HepG2 (cell line): ENCODE results near the gene ARPC3. TPM values are rescaled to one million over a fixed set of nuclear protein-coding genes. Genes with fewer than 3 reads are reported as not detected.

Experiments used
- CC2D1A ChIP-seq: sonication (generic); formaldehyde crosslinking; IDR thresholded peaks from 2 replicates; pipeline ENCODE4 v1.8.1; 2023; ENCODE audit warnings: mild to moderate bottlenecking, missing genetic modification reagents
- GTF2F1 ChIP-seq: fragments of 150-350 bp; IDR thresholded peaks from 2 replicates; pipeline ENCODE4 v1.6.1; 2014; ENCODE audit warnings: low read length
- JARID2 ChIP-seq: sonication (generic); formaldehyde crosslinking; IDR thresholded peaks from 2 replicates; pipeline ENCODE4 v1.8.1; 2023; ENCODE audit warnings: missing genetic modification reagents, inconsistent platforms; ENCODE audit not compliant: insufficient replicate concordance
- MAFK ChIP-seq, 2 experiments: IDR thresholded peaks in 1 of 2; conservative IDR thresholded peaks in 1 of 2; 2 replicates each; pipeline ENCODE4 v1.6.1; 2011; ENCODE audit warnings: improper control_type of control experiment in 2 of 2, low read length in 2 of 2
- POLR2G ChIP-seq: fragments of 200-400 bp; formaldehyde crosslinking; IDR thresholded peaks from 2 replicates; pipeline ENCODE4 v1.6.1; 2018; ENCODE audit warnings: mild to moderate bottlenecking, low read depth, low read length, moderate library complexity
- SMAD3 ChIP-seq: sonication (generic); formaldehyde crosslinking; IDR thresholded peaks from 2 replicates; pipeline ENCODE4 v1.4.0; 2020; ENCODE audit warnings: missing genetic modification reagents
- TMF1 ChIP-seq: sonication (generic); formaldehyde crosslinking; IDR thresholded peaks from 2 replicates; pipeline ENCODE4 v1.8.1; 2022; ENCODE audit warnings: low read depth, missing genetic modification reagents
- ZFP1 ChIP-seq: IDR thresholded peaks from 2 replicates; pipeline ENCODE4 v1.6.1; 2016
- ZNF12 ChIP-seq: sonication (generic); formaldehyde crosslinking; IDR thresholded peaks from 2 replicates; pipeline ENCODE4 v1.5.0; 2020; ENCODE audit warnings: missing genetic modification reagents
- ZNF343 ChIP-seq: sonication (generic); formaldehyde crosslinking; IDR thresholded peaks from 2 replicates; pipeline ENCODE4 v1.4.0; 2020; ENCODE audit warnings: mild to moderate bottlenecking, missing genetic modification reagents
- ZNF468 ChIP-seq: sonication (generic); formaldehyde crosslinking; IDR thresholded peaks from 2 replicates; pipeline ENCODE4 v1.8.0; 2022; ENCODE audit warnings: mild to moderate bottlenecking, moderate library complexity, missing genetic modification reagents
- ZNF546 ChIP-seq: sonication (generic); formaldehyde crosslinking; conservative IDR thresholded peaks from 2 replicates; pipeline ENCODE4 v1.8.1; 2023; ENCODE audit warnings: mild to moderate bottlenecking, missing genetic modification reagents
- ZNF557 ChIP-seq: sonication (generic); formaldehyde crosslinking; IDR thresholded peaks from 2 replicates; pipeline ENCODE4 v1.4.0; 2020; ENCODE audit warnings: missing genetic modification reagents
- ZNF841 ChIP-seq: sonication (generic); formaldehyde crosslinking; IDR thresholded peaks from 2 replicates; pipeline ENCODE4 v1.8.1; 2023; ENCODE audit warnings: missing genetic modification reagents, borderline replicate concordance
- polyA plus RNA-seq, 8 experiments: library from polyadenylated mRNA; depleted of rRNA in 3 of 8; stranded (reverse) in 7 of 8; unstranded in 1 of 8; fragments of >200 nt; fragmentation: Illumina TruSeq in 4 of 8; extraction: Trizol in 4 of 8; gene quantifications; 2 replicates each; pipeline versions ENCODE4 v1.2.1 to v1.2.3, GENCODE V29; 2011 to 2016; ENCODE audit warnings: low read depth in 4 of 8, missing spikeins in 1 of 8, mixed read lengths in 1 of 8; ENCODE audit not compliant: insufficient read depth in 1 of 8
- total RNA-seq, 5 experiments: library from RNA; depleted of rRNA; stranded (reverse); fragments of >200 nt; fragmentation: Illumina TruSeq; extraction: Trizol; gene quantifications; 2 replicates each; pipeline ENCODE4 v1.2.3, GENCODE V29; 2016; ENCODE audit warnings: low read depth in 1 of 5
- TF ChIP-seq, protein P1 (sequence below): sonication (generic); formaldehyde crosslinking; IDR thresholded peaks from 2 replicates; pipeline ENCODE4 v1.4.0; 2020; ENCODE audit warnings: missing genetic modification reagents, mild to moderate bottlenecking, borderline replicate concordance
- TF ChIP-seq, protein P2 (sequence below): sonication (generic); formaldehyde crosslinking; IDR thresholded peaks from 2 replicates; pipeline ENCODE4 v1.4.0; 2020; ENCODE audit warnings: missing genetic modification reagents, borderline replicate concordance
- TF ChIP-seq, protein P3 (sequence below): sonication (generic); formaldehyde crosslinking; IDR thresholded peaks from 2 replicates; pipeline ENCODE4 v1.4.0; 2020; ENCODE audit warnings: mild to moderate bottlenecking, missing genetic modification reagents
- TF ChIP-seq, protein P4 (sequence below): sonication (generic); formaldehyde crosslinking; conservative IDR thresholded peaks from 2 replicates; pipeline ENCODE4 v1.5.0; 2020; ENCODE audit warnings: missing genetic modification reagents
- TF ChIP-seq, protein P5 (sequence below): fragments of 450-650 bp; IDR thresholded peaks from 2 replicates; pipeline ENCODE4 v1.6.1; 2017; ENCODE audit warnings: mild to moderate bottlenecking

ARPC3 gene
- total and polyA plus RNA-seq, 2 of the 13 experiments (the other 11 are each of a cell fraction or from before 2014, with no cell fraction given): 32.7 to 234 TPM

DNA sequence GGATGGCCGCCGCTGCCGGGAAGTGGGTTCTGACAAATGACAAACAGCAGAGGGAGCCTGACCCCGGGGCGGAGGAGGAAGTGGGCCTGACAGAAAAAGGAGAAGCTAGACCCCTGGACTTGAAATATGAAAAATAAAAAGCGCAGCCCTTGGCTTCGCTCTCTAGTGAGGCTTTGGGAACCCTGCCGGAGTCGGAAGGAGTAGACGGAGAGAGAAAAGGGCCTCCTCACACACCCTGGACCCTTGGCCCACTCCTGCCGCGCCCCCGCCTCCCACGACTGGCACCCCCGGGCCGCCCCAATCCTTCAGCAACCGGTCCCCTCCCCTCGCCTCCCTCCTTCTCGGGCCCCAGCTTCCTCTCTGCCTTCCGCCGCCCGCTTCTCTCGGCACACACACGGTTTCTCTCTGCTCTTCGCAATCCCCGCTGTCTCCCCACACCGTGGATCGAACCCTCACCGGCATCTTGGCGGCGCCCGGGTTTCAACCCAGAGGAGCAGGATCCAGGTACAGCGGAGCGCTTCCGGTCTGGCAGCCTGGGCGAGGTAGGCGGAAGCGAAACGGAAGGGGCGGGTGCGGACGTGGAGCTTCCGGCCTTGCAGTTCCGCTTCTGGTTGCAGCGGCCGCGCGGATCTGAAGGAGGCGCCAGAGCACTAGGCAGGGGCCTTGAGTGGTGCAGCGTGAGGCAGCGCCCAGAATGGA, at the start of gene ARPC3 (continued):
- TF ChIP-seq, protein P1, sequence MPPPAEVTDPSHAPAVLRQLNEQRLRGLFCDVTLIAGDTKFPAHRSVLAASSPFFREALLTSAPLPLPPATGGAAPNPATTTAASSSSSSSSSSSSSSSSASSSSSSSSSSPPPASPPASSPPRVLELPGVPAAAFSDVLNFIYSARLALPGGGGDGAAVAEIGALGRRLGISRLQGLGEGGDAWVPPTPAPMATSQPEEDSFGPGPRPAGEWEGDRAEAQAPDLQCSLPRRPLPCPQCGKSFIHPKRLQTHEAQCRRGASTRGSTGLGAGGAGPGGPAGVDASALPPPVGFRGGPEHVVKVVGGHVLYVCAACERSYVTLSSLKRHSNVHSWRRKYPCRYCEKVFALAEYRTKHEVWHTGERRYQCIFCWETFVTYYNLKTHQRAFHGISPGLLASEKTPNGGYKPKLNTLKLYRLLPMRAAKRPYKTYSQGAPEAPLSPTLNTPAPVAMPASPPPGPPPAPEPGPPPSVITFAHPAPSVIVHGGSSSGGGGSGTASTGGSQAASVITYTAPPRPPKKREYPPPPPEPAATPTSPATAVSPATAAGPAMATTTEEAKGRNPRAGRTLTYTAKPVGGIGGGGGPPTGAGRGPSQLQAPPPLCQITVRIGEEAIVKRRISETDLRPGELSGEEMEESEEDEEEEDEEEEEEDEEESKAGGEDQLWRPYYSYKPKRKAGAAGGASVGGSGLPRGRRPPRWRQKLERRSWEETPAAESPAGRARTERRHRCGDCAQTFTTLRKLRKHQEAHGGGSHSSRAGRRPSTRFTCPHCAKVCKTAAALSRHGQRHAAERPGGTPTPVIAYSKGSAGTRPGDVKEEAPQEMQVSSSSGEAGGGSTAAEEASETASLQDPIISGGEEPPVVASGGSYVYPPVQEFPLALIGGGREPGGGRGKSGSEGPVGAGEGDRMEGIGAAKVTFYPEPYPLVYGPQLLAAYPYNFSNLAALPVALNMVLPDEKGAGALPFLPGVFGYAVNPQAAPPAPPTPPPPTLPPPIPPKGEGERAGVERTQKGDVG (CRISPR knock-in tag): peak; percentile 60; the same call in 1 of the 2 replicates
- TF ChIP-seq CC2D1A: no peak
- no peak for TF ChIP-seq ZNF468 (CRISPR knock-in tag)
- TF ChIP-seq, protein P2, sequence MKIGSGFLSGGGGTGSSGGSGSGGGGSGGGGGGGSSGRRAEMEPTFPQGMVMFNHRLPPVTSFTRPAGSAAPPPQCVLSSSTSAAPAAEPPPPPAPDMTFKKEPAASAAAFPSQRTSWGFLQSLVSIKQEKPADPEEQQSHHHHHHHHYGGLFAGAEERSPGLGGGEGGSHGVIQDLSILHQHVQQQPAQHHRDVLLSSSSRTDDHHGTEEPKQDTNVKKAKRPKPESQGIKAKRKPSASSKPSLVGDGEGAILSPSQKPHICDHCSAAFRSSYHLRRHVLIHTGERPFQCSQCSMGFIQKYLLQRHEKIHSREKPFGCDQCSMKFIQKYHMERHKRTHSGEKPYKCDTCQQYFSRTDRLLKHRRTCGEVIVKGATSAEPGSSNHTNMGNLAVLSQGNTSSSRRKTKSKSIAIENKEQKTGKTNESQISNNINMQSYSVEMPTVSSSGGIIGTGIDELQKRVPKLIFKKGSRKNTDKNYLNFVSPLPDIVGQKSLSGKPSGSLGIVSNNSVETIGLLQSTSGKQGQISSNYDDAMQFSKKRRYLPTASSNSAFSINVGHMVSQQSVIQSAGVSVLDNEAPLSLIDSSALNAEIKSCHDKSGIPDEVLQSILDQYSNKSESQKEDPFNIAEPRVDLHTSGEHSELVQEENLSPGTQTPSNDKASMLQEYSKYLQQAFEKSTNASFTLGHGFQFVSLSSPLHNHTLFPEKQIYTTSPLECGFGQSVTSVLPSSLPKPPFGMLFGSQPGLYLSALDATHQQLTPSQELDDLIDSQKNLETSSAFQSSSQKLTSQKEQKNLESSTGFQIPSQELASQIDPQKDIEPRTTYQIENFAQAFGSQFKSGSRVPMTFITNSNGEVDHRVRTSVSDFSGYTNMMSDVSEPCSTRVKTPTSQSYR (CRISPR knock-in tag): no peak
- 0 out of 2 replicates have a peak, but pooled peaks have one; percentile 15 for TF ChIP-seq TMF1 (CRISPR knock-in tag)
- no peak for TF ChIP-seq ZNF841 (CRISPR knock-in tag)
- peak; percentile 30; the same call in 1 of the 2 replicates for TF ChIP-seq ZNF546 (CRISPR knock-in tag)
- TF ChIP-seq ZNF12 (CRISPR knock-in tag): no peak
- TF ChIP-seq POLR2G: peak; percentile 89
- TF ChIP-seq ZNF343 (CRISPR knock-in tag): no peak
- no peak for TF ChIP-seq ZFP1 (CRISPR knock-in tag)
- TF ChIP-seq, protein P3, sequence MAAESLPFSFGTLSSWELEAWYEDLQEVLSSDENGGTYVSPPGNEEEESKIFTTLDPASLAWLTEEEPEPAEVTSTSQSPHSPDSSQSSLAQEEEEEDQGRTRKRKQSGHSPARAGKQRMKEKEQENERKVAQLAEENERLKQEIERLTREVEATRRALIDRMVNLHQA (CRISPR knock-in tag): no peak
- TF ChIP-seq, protein P4, sequence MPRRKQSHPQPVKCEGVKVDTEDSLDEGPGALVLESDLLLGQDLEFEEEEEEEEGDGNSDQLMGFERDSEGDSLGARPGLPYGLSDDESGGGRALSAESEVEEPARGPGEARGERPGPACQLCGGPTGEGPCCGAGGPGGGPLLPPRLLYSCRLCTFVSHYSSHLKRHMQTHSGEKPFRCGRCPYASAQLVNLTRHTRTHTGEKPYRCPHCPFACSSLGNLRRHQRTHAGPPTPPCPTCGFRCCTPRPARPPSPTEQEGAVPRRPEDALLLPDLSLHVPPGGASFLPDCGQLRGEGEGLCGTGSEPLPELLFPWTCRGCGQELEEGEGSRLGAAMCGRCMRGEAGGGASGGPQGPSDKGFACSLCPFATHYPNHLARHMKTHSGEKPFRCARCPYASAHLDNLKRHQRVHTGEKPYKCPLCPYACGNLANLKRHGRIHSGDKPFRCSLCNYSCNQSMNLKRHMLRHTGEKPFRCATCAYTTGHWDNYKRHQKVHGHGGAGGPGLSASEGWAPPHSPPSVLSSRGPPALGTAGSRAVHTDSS (CRISPR knock-in tag): 0 out of 2 replicates have a peak, but pooled peaks have one; percentile 2
- no peak for TF ChIP-seq ZNF557 (CRISPR knock-in tag)
- no peak for TF ChIP-seq GTF2F1
- TF ChIP-seq SMAD3 (CRISPR knock-in tag): no peak; the same call in none of the 2 replicates
- TF ChIP-seq, protein P5, sequence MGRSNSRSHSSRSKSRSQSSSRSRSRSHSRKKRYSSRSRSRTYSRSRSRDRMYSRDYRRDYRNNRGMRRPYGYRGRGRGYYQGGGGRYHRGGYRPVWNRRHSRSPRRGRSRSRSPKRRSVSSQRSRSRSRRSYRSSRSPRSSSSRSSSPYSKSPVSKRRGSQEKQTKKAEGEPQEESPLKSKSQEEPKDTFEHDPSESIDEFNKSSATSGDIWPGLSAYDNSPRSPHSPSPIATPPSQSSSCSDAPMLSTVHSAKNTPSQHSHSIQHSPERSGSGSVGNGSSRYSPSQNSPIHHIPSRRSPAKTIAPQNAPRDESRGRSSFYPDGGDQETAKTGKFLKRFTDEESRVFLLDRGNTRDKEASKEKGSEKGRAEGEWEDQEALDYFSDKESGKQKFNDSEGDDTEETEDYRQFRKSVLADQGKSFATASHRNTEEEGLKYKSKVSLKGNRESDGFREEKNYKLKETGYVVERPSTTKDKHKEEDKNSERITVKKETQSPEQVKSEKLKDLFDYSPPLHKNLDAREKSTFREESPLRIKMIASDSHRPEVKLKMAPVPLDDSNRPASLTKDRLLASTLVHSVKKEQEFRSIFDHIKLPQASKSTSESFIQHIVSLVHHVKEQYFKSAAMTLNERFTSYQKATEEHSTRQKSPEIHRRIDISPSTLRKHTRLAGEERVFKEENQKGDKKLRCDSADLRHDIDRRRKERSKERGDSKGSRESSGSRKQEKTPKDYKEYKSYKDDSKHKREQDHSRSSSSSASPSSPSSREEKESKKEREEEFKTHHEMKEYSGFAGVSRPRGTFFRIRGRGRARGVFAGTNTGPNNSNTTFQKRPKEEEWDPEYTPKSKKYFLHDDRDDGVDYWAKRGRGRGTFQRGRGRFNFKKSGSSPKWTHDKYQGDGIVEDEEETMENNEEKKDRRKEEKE: no peak
- no peak for TF ChIP-seq JARID2 (CRISPR knock-in tag)
- no peak for TF ChIP-seq MAFK (conservative IDR thresholded peaks at IDR 0.05 in 1 of 2, IDR thresholded peaks at IDR 0.05 in 1 of 2; ENCODE audit: low read length in 2 of 2)
